Suppressor macrophage treated with lipopolysaccharide for 1 hour (primary cell): ENCODE data around the gene LRRC25.

Experiments
- DNase-seq, 3 donors: peaks; one replicate each; pipeline ENCODE4 v3.0.0-alpha.2; 2020 to 2022

Gene LRRC25

DNA sequence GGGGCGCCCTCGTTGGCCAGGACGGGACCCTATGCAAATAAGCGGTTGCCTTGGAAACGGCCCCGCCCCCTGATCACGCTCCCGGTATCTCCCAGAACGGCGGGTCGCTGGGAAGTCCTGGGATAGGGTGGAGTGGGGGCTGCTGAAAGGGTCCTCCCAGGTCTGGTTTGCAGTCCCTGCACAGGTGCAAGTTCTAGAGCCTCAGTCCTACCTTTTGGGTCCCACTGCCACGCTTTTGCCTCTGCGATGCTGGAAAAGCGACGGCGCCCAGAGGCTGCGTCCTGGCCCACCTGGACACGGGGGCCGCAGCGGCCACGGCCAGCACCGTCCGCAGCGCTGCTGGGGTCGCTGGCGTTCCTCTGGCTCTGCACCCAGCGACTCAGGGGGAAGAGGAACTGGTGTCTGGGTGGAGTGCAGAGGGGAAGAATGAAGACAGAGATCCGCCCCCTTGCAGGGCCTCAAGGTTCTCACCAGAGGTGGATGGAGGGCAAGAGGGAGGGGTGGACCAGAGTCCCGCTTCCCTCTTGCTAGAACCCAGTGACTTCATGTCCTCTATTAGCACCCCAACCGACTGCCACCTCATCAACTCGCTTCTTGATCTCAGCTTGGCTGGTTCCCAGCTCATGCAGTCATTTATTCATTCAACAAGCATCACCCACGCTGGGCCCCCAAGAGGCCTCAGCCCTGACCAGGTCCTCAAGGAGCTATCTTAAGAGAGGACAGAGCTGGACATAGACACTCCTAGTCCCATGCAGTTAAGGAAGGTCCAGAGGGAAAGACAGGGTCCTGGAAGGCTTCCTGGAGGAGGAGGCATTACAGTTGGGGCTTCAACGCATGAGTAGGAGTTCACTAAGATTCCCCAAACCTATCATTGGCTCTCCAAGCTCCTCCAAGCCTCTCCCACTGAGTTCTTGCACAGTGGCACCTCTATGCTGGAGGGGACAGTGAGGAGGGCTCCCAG is at the start of gene LRRC25:
TSS of gene LRRC25 (minus strand) at position 381 of the 961 bp plus-strand sequence. CDS start 659 bp downstream, outside the sequence.
- peak; percentile 73 to 85 (median 83) for DNase-seq

DNA sequence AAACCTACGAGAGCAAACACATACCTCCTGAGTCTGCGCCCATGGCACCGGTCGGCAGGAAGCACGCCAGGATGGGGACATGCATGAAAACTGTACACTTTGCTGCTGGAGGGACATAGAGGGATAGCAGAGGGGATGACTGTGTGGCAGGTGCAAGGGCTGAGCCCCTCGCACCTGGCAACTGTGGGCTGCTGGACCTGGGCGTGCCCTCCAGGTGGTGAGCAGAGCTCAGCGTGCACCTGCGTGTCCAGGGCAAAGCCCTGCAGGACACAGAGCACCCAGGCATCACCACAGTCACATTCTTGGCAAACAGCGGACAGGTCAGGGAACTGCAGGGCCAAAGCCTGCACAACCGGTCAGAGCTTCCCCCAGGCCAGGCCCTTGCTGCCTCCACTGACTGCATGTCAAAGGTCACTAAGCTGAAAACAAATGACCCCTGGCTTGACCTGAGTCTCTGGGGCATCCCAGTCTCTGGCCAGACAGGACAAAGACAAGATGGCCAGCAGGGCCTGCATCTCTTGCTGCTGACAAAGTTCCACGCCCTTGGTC is 49.5 kb upstream of the LRRC25 start:
- no peak for DNase-seq

DNA sequence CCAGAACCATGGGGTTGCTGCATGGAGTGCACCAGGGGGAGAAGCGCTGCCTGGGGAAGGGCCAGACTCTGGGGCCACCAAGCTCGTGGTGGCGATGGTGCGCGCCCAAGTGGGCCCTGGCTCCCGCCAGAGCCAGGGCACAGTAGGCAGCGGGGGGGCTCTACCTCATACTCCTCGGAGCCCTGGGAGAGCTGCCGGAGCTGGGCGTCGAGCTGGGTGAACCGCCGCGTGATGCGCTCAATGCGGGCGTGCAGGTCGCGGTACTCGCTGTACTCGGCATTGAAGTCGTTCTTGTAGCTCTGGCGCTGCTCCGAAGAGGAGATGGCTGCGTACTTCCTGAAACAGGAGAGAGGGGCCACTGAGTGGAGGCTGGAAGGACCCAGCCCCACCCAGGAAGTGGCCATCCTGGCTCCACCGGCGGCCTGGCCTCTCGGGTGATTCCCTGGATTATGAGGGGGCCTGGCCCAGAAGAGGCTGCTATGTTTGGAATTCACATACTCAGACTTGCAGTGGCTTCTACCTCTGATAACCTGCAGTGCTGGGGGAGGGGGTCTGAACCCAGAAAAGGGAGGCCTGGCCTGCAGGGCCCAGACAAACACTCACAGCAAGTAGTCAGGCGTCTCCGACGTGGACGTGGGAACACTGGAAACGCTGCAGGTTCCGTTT is 48.9 kb upstream of the LRRC25 start:
- DNase-seq: no peak

DNA sequence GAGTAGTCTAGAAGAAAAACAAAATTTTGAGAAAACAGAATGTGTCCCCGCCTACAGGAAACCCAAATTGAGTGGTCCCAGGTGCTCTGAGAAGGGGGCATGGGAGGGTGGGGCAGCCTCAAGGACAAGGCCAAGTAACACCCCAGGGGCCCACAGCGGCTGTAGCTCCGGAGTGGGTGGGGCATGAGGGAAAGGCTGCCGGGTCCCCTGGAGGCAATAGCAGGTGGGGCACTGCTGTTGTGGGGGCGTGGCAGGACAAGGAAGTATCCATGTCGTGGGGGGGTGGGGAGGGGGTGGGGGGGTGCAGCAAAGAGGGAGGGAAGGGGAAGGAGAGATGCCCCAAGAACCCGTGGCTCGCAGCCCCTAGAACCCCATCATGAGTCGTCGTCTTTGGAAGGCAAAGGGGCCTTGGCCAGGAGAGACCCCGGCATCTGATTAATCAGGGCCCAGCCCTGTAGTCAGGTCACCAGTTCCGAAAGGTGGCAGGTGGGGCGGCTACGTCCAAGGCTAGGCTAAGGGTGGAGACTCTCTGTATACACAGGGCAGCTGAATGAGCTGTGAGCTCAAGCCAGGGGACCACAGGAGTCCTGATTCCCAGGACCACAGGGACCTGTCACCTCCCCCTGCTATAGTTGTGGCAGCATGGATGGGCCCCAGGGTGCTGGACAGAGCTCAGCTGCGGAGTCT is 48.0 kb upstream of the LRRC25 start:
- no peak for DNase-seq

DNA sequence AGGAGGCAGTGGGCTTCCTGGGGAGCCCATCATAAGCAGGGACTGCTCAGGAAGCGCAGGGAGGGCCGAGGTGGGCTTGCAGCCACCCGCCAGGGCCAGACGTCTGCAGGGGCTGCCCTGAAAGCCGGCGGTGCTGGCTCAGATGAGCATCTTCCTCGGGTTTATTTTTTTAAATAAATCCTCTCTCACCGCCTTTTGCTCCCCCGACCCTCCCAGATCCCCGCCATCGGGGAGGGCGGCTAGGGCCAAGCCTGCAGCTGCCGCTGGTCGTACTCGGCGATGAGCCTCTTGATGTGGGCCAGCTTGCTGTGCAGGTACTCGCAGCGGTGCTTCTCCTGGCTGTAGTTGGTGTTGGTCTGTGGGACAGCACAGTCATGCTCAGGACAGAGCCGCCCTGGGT is 47.1 kb upstream of the LRRC25 start:
- no peak for DNase-seq

DNA sequence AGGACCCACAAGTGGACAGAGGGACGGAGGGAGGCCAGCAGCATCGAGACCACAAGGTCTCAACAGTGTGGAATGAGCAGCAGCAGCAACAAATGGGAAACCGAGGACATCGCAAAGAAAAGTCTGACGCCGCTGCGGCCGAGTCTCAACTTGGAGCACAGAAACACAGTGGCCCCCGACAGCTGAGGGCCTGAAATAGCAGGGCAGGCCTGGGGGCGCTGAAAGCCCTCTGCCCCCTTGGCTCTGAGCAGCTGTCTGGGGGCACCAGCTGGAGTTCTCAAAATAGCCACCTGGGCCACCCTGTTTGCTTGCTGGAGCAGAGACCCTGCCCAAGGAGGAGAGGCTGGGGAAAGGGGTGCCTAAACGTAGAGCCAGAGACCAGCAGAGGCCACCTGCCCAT is 46.4 kb upstream of the LRRC25 start:
- no peak for DNase-seq

DNA sequence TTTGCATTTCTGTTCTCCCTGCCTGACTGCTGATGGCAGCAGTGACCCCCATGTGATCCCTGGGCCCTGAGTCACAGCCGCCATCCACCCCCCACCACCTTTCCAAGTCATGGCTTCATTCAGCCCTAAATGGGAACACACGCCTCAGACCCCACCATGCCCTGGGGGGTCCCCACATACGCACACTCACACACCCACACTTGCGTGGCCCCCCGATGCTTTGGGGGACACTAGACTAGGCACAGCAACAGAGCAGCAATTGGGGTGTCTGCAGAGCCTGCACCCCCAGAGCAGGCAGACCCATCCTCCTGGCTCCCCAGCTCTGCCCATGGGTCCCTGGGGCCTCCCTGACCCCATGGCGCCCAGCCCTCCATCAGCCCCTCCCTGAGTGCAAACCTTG is 46.0 kb upstream of the LRRC25 start:
- no peak for DNase-seq

DNA sequence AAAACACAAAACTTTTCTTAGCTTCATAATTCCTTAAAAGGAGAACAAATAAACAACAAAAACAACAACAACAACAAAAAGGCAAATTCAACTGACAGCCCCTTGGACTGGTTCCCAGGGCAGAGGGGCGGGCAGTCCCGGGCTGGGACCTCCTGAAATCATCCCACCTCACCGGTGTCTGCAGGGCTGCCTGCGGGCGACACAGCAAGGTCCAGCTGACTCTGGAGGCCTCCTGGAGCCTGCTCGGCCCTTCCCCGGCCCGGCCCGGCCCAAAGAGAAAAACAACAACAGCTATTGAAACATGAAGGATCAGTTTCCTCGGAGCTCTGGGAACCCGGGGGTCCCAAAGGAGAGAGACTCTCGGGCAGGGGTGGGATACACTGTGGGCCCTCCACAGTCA is 45.5 kb upstream of the LRRC25 start:
- DNase-seq: no peak

DNA sequence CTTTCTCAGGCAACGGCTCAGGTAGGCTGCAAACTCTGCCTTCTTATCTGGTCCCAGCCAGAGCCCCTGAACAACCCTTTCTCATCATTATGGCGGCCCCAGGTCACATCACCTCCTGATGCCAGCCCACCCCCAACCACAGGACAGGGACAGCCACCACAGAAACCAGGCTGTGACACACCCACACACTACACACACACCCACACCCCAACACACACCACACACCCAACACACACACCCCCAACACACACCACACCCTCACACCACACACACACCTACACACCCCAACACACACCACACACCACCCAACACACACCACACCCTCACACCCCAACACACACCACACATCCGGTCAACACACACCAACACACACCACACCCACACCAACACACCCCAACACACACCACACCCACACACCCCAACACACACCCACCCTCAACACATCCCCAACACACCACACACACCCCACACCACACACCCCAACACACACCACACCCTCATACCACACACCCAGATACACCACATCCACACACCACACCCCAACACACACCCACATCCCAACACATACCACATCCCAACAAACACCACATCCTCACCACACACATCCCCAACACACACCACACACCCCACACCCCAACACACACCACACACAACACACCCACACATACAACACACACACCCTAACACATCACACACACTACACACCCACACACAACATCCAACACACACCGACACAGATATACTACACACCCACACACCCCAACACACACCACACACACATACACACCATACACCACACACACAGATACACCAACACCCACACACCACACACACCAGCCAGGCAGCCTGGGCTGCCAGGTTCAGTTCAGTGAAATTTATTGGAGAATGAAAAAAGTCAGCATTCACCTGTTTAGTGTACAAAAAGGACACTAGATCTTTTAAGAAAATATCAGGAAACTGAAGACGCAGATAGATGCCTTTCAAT is 44.7 kb upstream of the LRRC25 start:
- DNase-seq: no peak

DNA sequence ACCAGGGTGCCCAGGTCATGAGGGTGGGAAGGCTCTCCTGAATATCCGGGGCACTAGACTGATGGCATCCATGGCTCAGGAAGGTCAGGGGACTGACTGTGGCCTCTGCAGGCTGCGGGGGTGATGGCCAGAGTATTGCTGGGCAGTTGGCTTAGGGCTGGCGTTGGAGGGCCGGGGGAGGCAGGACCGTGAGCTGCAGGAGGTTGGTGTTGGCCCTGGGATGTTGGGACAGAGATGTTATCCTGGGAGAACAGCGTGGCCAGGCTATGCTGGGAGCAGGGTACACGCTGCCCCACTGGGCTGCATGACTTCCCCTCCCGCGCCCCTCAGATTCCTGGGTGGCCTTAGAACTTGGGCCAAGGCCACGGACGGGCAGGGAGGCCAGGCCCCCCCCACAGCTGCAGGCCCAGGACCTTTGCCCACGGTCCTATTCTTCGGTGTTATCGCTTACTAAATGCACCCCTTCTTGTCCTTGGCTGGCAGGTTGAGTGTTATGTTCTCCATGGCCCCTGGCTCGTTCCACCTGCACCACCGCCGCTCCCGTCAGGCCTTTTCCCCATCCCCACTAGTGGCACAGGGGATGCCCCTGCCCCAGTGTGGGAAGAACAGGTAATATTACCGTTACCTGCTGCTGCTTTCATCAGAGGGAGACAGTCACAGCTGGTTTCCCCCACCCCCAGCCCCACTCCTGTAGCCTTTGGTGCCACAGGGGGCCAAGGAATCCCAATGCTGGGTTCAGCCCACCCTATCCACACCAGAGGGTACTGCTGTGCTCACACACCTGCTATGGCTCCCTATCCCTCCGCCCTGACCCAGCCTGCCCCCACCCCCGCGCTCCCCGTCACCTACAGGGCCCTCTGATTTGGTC is 43.7 kb upstream of the LRRC25 start:
- DNase-seq: no peak

DNA sequence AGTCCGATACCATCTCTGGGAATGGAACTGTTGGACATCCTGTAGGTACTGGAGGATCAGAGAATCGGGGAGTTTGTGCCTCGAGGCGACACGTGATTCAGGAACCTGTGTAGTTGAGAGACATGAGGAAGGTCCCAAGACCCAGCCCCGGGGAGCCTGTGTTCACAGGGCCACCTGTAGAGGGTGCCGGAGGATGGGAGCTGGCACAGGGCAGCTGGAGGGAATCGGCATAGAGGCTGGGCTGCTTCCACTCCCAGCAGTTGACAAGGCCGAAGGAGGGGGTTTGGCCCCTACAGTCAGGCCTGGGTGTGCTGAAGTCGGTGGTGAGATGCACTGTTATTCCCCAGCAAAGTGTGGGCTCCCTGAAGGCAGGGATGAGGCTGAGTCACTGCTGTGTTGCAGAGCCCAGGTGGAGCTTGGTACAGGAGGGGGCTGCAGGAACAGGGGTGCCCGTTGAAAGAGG is 43.0 kb upstream of the LRRC25 start:
- peak in 1 of 3 donors; percentile 28 for DNase-seq

DNA sequence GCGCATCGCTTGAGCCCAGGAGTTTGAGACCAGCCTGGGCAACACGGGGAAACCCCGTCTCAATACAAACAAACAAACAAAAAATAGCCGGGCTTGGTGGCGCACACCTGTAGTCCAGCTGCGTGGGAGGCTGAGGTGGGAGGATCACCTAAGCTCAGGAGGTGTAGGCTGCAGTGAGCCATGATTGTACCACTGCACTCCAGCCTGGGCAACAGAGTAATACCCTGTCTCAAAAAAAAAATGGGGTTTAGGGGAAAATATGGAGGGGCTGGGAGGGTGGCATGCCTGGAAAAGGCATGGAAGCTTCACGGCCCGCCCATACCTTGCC is 42.5 kb upstream of the LRRC25 start:
- DNase-seq: no peak

DNA sequence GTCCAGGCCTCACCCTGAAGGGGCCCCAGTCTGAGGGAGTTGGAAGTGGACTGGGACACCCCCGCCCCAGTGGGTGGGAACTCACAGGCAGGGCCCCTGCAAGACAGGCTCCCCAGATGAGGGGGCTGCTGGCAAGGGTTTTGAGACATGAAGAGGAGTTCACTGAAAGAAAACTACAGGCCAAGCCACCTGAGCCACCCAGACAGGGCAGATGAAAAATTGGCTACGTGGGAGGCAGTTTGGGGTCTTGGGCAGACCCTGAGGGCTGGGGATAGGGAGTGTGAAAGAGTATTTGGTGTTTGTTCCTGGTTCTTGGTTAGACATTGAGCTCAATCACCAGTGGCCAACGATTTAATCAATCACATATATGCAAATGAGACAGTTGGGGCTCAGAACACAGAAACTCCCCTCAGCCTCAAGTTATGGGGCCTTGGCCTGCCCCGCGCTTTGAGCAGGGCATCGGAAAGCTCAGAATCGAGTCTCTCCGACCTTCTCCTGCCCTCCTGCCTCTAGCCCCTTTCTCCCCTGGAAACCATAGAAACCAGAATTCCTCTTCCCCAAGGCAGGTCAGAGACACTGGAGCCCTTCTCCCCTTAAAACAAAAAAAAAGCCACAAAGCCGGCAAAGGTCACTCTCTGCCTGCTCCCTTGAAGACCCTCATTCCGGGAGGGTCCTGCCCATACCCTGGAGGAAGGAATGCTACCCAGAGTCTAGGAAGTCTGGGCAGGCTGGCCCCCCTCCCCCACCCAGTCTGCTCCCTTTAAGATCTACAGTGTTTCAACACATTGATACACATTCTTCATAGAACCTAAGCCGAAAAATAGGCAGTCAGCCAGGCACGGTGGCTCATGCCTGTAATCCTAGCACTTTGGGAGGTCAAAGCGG is 41.8 kb upstream of the LRRC25 start:
- no peak for DNase-seq

DNA sequence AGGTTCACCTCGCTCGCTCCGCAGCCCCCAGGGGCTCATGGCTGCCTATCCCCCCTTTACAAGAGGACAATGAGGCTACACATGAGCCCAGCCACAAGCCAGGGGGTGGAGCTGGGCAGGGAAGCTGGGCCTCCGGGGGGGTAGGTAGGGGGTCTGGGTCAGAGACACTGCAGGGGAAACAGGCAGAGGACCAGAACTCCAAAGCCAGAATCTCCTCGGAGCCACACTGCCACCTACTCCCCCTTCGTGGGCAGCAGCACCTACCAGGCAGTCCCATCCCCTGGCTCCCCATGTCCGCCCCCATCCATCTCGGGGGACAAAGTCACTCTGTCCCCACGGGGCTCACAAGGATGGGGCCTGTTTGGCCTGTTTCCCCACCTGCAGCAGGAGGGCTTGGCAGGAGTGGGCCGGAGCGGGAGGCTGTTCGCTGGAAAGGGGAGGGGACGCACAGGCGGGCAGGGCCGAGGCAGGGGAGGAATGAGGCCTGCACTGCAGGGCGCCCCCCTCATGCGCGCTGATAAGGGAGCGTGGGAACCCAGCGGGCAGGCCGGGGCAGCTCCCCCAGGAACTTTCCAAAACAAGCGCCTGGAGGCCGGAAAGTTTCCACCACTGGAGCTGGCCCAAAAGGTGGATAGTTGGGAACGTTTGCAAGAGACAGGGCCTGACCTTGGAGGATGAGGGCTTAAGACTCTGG is 41.1 kb upstream of the LRRC25 start:
- DNase-seq: no peak

DNA sequence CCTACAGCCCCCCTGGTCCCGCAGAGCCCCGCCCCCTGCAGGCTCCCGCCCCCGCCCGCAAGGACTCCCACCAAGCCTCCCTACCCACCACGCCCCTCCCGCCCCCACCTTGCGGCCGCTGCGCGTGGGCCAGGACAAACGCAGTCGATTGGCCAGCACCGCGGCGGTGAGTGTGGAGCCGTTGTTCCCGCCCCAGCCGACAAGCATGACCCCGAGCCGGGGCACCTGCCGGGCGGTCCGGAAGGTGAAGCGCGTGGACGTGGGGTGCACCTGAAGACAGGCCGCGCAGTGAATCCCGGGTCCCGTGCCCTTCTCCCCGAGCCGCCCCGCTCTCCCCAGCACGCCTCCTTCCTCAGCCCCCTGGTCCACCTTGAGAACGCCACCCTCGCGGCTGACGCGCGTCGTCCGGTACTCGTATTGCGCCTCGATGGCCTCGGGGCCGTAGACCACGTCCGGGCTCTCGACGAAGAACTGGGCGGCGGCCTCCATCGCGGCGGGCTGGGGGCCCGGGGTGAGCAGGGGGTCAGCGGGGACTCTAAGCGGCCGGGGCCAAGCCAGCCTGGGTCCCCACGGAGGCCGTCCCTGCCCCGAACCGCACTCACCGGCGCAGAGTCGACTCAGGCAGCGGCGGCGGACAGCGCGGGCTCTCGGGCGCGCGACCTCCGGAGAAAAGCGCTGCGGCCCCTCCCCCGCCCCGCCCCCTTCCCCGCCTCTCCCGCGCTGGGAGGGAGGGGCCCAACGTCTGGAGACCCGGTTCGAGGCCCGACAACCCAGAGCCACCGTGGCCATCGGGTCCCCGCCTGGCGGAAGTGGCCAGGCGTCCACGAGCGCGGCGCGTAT is 40.3 kb upstream of the LRRC25 start, which contains the start of gene ISYNA1:
TSS of gene ISYNA1 (minus strand) at position 643 of the 840 bp plus-strand sequence. CDS start at position 489, 154 bp downstream.
- DNase-seq: peak in 1 of 3 donors; percentile 57

DNA sequence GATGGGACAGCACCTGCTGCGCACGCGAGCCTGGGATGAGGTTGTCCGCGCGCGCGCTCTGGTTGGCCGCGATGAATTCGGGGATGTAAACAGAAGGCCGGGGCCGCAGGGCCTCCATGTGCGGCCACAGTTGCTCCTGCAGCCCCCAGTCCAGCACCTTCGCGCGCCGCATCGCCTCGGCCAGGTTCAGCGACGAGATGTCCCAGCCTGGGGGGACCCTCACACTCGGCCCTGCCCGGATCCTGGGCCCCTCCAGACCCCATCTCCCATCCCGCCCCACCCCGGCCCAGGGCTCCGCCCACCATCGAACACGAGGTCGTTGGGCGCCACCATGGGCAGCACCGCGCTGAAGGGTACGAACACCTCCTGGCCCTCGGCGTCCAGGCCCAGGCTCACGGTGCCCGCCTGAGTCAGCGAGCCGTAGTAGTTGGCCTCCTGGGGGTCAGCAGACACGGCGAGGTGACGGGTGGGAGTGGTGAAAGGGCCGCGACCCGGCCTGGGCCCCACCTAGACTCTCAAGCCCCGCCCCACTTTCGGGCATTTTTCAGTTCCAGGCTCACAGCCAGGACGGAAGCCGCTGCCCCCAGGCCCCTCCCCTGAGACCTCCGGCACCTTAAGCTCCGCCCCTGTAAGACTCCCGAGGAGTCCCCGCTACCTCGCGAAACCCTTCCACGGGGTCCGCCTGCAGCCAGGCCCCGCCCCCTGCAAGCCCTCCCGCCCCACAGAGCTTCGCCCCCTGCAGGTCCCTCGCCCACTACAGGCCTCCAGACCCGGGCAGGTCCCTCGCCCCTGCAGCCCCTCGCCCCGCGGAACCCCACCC is 39.5 kb upstream of the LRRC25 start:
- peak in 2 of 3 donors; percentile 29 to 56 for DNase-seq
